Activated CD8-positive, alpha-beta memory T cell treated with anti-CD3 and anti-CD28 coated beads for 4 hours (primary cell): ENCODE measurements around the gene AQP11.
"Not testable (repeated sequence)": the region's sequence is repeated elsewhere in the genome, so short reads cannot be mapped to it uniquely, and the experiment has no call there.

Source experiments
- DNase-seq, 2 donors: peaks; one replicate each; pipeline ENCODE4 v3.0.0-alpha.2; 2020; ENCODE audit warnings: low read depth in 2 of 2

Gene AQP11

GRCh38 chr11:77589521-77590193 is at the start of gene AQP11:
Gene AQP11, plus strand, starts transcription at chr11:77589953. Its CDS starts 40 bp downstream, at chr11:77589993.
- peak in 1 of 2 donors; percentile 6 for DNase-seq

DNA sequence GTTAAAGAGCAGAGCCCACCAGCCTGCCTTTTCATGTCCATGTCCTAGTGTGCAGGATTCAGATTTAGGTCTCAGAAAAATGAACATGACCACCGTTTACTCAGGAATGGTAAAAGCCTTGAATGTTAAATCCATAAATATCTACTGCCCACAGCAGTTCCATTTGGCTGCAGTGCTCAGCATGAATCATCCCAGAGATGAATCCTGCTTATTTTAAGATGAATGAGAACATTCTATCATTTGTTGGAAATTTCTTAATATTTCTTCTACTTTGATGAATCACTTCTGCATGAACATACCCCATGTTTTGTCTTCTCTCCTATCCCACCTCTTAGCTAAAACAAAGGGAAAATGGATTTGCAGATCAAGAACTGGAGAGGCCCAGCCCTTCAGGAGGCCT is 47.5 kb upstream of the AQP11 start:
- no peak for DNase-seq

GRCh38 chr11:77547047-77547836 is 42.5 kb upstream of the AQP11 start:
- DNase-seq = no peak

DNA sequence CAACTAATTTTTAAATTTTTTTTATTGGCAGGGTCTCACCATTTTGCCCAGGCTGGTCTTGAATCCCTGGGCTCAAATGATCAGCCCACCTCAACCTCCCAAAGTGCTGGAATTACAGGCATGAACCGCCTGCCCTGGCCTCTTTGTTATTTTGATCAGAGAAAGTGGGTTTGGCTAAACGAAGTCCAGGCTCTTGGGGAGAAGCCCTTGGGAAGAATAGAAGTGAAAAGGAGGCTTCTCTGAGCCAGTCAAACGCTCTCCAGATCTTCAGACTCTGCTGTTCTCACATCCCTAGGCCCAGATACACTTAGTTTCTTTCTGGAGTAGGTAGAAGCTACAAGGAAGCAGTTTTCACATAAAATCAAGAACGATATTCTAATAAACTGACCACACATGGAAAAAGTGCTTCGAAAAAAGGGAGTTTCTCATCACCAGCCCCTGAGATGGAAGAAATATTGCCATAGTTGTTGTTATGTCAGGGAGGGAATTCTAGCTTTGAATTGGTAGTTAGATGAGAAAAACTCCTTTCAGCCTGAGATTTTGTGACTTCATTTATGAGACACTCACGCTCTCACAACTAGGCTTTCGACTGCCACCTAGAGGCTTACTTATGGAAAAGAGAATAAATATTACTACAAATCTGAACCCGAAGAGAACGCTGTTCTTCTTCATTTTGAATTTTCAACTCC is 41.7 kb upstream of the AQP11 start:
- DNase-seq = no peak

GRCh38 chr11:77548552-77549445 is 41.0 kb upstream of the AQP11 start:
- DNase-seq = no peak

- DNase-seq = not testable (repeated sequence)
Observed at GRCh38 chr11:77551426-77551825, 38.3 kb upstream of the AQP11 start.

DNA sequence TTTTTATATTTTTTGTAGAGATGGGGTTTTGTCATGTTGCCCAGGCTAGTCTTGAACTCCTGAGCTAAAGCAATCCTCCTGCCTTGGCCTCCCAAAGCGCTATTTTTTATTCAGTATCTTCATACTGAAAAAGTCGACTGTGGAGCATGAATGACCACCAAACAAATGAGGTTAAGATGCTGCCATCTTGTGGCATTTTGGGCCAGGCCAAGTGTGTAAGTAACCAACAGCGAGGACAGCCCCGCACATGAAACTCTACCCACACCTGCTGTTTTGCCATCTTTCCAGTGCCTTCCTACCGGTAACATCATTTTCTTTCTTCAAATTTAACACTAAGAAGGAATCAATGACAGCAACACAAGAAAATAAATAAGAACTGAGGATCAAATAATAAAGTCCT is 32.2 kb upstream of the AQP11 start:
- DNase-seq = no peak

DNA sequence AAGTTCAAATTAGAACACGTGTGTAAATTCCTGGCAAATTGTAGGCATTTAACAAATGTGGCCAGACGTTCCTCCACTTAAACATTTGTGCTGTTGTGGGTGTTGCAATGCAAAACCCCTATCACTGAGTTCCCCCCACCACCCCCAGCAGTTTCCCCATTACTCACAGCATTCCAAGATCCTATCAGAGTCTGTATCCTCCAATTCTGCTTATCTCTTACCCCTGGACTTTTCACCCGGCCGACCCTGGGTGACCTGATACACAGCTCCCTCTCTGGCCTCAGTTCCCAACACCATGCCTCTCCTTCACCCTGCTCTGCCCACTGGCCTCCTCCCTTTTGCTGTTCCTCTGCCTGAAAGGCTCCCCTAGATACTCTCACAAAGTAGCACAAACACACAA is 31.4 kb upstream of the AQP11 start:
- no peak for DNase-seq

DNA sequence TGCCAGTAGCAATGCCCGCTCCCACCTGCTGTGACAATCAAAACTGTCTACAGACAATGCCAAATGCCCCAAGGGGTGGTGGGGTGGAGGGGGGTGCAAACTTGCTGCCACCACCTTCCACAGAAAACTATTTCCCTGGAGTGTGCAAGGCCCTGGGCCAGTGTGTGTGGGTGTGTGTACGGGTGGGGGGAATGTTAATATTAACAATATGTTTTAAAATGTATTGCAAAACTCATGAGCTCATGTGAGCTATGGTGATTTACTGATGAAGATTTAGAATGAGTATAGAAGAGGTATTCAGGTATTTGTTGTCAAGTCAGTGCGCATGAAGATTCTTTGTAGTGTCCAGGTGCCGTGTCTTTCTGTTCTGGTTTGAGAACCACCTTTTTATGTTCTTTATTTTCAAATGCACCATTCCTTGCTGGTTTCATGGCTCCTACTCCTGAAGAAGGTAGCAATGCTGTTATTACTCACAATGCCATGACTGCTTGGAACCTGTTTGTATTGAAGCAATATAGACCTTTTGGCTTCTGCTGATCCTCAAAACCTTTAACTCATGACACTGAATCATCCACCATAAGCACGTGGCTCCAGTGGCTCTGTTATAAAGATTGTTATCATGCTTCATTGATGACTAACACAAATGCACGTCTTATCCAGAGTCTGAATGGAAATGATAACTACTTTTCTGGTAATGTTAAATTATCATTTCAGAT is 29.9 kb upstream of the AQP11 start:
- no peak for DNase-seq

GRCh38 chr11:77560605-77561004 is 29.1 kb upstream of the AQP11 start:
- no peak for DNase-seq

GRCh38 chr11:77561257-77561656 is 28.5 kb upstream of the AQP11 start:
- DNase-seq = no peak

DNA sequence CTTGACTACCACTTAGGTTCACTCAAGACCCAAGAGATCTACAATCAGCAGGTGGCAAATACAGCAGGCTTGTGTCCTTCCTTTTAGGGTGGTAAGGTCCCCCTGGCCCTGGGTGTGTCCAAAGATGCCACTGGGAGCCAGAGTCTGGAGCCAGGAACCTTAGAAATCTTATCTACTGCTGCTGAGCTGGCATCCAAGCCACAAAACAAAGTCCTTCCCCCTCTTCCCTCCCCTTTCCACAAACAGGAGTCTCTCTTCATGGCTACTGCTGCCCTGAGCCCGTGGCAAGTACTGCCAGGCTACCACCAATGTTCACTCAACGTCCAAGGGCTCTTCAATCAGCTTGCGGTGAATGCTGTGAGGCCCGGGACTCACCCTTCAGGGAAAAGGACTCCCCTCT is 21.4 kb upstream of the AQP11 start:
- no peak for DNase-seq

- no peak for DNase-seq
Observed at GRCh38 chr11:77568916-77569675, 20.7 kb upstream of the AQP11 start.

DNA sequence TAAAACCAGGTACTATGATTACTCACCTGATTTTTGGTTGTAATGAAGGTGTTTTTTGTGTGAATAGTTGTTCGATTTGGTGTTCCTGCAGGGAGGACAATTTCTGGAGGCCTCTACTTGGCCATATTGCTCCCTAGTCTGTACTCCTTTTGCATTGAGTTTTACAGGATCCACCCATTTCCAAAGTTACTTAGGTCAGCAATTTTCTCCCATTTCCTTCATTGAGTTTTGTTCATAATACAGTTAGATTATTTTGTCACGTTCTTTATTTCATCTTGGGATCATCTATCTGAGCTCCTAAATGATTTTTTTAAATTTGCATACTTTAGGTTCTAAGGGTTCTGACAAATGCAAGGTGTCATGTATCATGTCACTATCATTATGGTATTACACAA is 20.1 kb upstream of the AQP11 start:
- no peak for DNase-seq

DNA sequence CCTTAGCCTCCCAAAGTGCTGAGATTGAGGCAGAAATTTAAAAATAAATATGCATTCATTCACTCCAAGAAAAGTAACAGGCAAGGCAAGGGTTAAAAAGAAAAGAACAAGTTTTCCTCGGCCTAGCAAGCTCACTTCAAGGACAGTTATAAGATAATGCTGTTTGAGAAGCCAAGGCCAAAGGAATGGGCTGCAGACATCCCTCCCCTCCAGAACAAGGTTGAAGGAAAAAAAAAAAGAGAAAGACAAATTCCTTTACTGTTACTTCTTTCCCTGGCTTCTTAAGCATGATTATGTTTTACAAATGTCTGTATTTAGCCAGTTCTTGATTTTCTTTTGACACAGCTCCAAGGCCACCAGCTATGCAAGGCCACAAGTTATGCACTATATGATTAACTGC is 18.9 kb upstream of the AQP11 start:
- DNase-seq = not testable (repeated sequence)

GRCh38 chr11:77575428-77575827 is 14.3 kb upstream of the AQP11 start:
- not testable (repeated sequence) for DNase-seq

DNA sequence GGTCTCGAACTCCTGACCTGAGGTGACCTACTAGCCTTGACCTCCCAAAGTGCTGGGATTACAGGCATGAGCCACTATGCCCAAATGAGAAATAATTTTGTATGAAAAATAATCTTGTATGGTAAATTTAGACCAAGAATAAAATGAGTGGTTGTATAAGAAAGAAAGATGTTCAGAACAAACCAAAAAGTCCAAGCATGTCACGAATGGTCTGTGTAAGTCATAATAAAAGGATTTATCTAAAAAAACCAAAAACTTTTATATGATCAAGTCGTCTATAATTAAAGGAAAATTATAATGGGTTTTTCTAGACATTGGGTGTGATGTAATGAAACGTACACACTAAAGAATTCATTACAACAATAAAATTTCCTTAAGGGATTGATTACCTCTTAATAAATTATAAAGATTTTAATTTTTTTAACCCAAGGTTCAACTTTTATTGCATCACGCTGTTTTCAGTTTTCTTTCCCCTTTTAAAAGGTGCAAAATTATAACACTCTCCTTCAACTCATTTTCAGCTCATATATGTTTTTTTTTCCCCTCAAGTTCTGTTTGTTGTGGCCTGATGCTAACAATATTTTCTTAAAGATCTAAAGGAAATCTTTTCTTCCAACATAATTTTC is 8.9 kb upstream of the AQP11 start:
- no peak for DNase-seq

DNA sequence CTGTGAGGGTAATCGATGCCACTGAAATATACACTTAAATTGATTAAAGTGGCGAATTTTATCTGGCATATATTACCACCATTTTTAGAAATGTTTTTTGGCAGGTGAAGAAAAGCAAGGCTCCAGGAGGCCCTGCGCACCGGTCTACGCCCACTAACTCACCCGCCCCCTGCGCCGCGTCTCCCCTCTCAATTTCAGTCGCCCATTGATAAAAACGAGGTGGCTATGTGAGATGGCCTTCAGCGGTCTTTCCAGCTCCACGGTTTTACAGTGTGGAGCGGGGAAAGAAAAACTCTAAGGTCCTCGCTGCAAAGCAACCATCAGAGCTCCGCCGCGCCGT is 602 bp upstream of the AQP11 start:
- DNase-seq = no peak

GRCh38 chr11:77590194-77590782 is 535 bp downstream of the AQP11 start:
- no peak for DNase-seq

GRCh38 chr11:77592727-77593126 is 3.0 kb downstream of the AQP11 start:
- DNase-seq = no peak
